HG03280 (cell line): Measurements from ENCODE around the gene FAM170B.

Experiments
- ATAC-seq: cut with Tn5 transposase; IDR thresholded peaks from one replicate; pipeline ENCODE4 v1.9.1; 2021; ENCODE audit warnings: mild to moderate bottlenecking, moderate library complexity; ENCODE audit not compliant: unreplicated experiment

FAM170B gene

DNA sequence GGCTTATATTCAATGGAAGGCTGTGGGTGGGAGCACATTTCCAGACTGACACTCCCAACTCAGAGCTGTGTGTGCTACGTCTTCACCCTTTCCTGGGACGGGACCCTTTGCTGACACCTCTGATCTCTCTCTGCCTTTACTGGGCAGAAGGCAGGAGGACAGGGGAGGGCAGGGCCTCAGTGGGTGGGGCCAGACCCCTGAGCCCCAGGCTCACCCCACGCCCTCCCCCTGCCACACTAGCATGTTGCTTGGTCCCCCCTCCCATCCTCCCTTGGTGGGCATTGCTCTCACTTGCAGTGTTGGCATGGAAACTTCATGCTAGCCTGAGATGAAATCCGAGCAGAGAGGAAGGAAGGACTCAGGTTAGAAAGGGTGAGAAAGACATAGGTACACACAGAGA lies 36.0 kb upstream of the FAM170B start:
- no peak for ATAC-seq

DNA sequence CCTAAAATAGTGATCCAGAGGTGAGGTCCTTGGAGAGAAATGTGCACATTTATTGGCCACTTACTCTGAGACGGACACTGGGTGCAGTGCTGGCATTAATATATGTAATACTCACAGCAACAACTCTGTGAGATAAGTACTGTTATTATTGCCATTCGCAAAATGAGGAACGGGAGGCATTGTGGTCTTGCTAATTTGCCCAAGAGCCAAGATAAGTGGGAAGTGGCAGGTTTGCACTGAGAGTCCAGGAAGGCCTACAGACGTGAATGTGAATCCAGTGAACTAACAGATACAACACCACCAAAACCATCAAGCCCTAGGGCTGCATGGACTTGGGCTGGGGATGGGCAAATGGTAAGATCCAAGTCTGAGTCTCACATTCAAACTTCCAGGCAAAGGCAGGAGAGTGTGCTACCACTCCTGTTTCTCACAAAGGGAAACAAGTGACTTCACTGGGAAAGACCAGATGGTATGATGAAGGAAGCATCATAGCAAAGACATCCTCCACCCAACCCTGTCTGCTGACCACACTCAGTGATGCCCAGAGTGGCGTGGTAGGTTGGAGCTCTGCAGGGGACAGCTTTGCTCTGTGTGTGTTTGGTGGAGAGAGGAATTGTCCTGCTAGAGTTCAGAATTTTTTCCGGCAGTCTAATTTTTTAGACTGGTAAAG lies 35.1 kb upstream of the FAM170B start:
- no peak for ATAC-seq

DNA sequence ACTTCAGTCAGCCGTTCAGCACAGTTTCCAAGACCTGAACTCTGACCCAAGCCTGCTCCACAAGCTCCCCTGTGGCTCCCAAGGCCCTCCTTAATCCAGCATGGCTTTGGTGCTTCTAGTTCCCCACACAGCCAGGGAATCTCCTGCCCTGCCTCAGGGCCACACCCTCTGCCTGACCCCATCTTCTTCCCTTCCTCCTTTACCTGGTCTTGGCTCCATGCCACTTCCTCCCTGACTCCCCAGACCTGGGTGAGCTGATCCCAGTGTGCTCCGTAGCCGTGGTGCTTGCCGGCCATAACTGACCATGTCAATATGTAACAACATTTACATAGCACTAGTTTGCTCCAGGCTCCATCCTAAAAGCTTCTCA lies 34.3 kb upstream of the FAM170B start:
- no peak for ATAC-seq

DNA sequence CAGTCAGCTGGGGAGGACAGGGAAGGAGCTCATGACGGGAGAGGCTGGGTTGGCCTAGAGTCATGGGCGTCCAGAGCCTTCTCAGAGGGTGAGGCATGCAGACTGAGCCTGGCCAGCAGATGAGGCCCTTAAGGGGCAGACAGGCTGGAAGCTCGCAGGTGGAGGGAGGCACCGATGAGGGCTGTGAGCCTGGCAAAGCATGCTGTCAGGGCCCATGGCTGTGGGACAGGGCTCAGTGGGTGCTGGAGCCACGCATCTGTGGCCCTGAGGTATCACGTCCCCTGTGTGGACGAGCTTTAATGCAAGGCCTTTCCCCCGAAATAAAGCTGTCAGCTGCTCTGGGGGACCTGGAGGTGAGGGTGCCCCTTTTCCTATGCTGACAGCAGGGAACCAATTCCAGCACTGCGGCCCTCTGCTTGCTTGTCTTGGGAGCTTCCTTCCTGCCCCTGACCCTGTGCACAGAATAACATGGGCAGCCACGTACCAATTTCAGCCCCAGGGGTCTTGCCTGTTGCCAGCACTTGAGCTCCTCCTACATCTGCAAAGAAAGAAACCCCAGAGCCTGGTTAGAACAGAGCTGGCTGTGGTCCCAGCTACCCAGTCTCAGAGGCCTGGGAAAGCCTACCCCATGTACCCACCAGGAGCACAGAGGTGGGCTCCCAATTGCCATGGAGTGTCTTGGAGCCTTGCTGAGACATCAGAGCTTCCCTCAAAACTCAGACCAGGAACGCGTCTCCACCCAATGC lies 33.8 kb upstream of the FAM170B start:
- no peak for ATAC-seq

DNA sequence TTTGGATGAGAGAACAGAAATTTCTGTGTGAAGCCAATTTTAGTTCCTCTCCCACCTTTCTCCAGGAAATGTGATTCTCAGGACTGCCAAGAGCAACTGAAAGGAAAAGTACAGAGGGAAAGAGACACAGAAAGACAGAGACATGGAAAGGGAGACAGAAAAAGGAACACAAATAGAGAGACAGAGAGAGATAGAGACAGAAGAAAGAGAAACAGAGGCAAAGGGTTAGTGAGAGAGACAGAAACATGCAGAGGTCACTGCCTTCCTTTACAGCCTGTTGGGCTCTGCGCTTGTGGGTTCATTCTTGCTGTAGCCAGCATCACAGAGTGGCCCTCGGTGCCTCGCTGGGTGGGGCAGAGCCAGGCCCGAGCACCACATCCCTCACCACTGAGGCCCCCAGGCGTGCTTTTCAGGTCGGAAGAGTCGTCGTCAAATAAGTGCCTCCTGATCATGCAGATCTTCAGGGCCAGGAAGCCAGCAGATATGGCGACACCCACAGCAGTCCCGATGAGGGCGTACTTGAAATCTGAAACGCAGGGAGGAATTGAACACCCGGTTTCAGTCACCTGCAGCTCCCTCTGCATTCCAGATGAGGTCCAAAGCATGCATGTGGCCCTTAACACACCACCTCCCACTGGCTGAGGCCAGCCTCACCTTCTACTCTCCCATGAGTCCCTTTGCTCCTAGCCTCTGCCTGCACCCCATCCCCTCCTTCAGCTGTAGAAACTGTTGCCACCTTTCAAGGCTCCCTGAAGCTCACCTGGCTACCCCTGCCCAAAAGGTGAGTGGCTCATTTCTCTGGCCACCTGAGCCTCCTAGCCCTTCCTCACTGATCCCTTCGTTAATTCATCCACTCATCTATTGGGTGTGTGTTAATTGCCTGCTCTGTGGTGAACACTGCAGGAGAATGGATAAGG lies 32.9 kb upstream of the FAM170B start:
- no peak for ATAC-seq

DNA sequence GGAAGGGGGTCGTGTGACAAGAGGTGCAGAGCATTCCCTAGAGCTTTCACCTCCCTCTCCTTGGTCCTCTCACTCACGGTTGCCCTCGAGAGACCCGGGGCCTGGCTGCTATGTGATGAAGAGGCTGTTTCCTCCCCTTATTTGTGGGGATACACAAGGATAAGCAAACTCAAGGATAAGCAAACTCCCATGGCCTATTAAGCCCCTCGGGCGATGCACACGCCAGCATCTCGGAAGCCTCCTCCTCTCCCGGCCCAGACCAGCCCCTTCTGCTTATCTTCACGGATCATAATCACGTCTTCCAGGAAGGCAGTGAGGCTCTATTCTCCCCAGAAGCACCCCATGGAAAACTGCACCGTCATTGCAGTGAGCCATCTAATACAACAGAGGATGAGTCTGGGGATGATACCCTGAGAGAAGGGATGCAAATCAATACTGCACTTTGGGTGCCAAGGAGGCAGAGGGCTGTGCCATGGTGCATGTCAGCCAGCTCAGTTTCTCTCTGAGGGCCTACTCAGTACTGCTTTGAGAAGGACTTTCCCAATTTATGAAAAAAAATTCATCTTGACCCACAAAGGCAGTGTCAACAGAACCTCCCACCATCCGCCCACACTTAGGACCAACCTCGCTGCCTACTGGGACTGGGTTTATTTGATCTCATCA lies 32.1 kb upstream of the FAM170B start:
- ATAC-seq, result no peak

DNA sequence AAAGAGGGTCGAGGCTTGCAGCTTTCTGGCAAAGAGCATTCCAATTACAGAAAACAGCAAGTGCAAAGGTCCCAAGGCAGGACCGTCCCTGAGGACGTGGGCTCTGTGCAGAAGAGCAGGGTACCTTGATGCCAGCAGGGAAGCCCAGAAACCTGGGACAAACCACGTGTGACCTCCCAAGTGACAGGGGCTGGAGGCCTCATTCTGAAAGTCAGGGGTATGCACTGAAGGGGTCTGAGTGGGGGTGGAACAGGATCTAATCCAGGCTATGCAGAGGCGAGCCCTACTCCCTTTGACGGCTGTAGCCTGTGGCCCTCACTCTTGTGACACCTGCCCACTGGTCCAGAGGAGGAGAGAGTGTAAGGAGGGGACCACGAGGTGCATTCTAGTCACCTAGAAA lies 31.4 kb upstream of the FAM170B start:
- no peak for ATAC-seq

DNA sequence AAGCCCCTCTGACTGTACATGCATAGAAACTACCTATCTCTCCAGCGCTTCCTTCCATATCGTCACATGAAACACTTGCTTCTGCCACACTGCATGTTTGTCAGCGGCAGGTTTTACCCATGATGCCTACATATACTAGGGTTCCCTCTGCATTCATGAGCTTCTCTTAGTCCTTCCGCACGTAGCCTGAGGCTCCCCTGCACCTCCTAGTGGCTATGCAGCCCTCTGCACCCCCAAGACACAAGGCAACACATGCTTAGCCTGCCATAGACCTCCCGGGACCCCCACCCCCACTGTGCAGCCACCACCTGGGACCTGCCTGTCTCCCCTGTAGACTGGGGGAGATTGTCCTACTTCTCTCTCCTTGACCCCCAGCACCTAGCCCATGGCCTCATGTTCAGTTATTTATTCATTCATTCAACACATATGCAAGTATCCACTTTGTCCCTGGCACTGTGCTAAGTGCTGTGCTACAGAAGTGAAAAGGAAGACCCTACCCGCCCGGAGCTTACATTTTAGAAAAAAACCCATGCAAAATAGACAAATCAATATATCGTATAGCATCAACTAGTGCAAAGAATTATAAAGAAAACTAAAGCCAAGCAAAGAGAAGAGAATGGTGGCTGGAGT lies 30.9 kb upstream of the FAM170B start:
- peak; percentile 82 for ATAC-seq

DNA sequence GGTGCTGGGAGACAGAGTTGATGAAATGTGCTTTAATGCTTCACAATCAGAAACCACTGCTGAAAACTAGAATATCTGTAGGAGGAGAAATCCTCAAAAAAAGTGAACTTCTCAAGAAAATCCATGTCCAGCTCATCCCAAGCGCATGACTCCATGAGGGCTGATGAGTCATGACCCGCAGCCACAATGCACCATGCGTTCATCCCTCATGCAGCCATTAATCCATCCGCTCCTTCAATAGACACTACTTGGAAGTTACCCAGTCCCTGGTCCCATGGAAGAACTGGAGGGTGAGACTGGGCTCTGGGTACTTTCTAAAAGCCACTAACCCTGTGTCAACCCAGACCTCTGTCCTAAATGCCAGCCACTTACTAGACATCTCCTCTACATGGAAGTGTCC lies 29.9 kb upstream of the FAM170B start:
- ATAC-seq, result no peak

DNA sequence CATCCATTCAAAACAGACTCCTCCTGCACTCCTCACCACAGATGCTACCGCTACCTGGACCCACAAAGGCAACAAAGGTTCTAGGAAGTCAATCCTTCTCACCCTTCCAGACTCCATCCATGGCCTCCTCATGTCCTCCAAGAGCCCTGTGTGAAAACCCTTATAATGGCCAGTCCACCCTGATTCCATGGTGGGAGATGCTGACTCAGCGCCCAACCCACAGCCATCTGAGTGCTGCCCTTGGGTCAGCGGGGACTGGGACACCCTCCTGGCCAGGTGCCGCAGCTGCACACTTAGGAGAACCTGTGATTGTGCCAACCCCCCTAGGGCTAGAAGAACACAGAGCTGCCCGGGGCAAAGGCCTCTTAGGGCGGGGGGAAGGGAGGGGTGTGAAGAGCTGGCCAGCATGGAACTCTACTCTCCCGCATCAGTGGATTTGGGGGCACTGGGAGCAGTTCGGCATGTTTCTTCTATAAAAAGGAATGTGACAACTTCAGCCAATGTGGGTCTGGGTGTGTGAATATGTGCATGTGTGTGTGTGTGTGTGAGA lies 29.0 kb upstream of the FAM170B start:
- ATAC-seq, result no peak

DNA sequence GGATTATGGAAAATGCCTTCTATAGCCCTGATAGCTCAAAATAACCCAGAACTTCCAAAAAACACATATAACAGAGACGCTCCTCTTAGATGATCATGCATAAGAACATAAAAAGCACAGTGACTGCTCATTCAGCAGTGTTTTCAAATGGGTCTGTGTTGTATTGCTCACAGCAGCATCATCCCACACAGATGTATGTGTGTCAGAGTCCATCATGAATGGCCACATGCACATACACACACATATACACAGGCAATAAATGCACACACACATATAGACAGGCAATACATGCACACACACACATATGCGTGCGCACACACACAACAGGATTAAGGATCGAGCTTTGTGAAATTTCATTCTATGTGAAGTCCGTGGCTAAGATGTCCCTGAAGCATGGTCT lies 28.2 kb upstream of the FAM170B start:
- no peak for ATAC-seq

DNA sequence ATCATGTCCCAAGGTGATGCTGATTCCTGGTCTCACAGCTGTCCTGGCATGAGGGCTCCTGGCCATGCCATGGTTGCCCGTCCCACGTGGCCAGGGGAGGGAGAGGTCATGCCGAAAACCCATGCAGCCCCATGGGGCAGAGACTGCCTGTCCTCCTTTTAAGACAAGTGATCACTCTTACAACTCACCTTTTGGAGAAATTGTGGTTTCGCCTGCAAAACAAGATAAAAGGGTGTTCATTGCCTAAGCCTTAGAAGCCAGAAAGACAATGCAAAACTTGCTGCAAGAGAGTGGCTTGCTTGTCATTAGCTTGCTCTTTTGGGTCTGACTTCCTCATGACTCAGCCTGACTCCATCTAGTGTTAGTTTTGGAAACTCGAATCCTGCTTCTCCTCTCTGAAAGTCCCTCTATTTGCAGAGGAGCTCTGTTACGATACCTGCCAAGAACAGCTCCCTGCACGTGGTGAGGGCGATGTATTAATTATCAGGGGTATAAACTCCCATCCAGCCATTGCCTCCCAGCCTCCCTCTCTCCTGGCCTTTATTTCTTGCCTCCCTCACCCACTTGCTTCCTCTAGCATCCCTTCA lies 27.7 kb upstream of the FAM170B start:
- no peak for ATAC-seq

DNA sequence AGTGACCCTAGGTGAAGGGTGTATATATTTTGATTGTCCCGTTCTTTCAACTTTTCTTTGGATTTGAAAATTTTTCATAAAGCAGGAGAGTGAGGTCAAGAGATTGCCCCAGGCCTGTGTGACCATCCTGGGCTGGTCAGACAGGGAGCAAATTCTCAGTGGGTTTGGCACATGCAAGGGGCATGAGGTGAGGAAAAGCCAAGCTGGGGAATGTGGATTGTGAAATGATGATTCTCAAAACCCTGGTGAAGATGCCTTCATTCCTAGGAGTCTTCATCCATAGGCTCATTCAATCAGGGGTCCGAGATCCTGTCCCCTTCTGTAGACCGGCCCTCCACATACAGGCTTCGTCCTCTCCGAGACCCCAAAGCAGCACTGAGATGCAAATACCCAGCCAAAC lies 27.0 kb upstream of the FAM170B start:
- no peak for ATAC-seq

DNA sequence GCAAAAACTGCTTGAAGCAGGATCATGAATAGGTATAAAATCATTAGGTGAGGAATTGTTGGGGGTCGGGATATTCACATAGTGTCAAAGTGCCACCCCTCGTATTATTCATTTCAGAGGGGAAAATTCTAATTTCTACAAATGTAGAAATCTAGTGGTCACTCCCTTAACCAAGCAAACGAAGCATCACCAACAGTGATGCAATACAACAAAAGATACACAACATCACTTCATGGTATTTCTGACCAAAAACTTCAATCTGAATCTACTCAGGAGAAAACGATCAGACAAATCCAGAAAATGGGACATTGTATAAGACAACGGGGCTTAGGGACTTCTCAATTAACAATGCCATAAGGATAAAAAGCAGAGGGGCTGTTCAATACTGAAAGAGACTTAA lies 26.3 kb upstream of the FAM170B start:
- no peak for ATAC-seq

DNA sequence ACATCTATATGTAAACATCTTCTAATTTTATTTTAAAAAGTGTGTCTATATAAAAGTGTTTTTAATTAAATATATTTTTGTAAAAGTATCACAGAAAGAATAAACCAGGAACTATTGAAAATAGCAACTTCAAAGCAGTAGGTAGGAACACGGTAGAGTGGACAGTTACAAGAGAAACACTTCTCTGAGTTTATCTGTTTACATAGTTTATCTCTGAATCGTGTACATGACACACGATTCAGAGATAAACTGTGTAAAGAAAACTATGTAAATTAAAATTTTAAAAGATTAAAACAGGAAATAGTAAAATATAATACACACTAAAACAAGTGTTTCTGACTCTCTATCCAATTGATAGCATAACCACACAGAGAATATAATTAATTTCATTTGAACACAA lies 25.1 kb upstream of the FAM170B start:
- ATAC-seq, result no peak

DNA sequence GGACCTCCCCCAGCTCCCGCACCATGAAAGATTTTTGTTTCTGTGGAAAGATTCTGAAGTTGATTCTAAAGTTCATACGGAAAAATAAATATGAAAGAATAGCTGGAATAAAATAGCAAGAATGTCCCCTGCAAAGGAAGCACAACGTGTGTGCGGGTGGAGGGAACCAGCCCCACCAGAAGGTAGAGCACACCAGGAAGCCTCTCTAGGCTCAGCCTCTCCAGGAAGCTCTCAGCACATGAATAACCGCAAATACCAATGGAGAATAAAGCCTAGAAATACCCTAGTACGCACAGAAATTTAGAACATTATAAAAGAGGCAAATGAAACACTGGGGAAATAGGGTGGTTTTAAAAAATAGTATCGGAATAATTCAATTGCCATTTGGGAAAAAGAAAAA lies 24.6 kb upstream of the FAM170B start:
- ATAC-seq, result no peak

DNA sequence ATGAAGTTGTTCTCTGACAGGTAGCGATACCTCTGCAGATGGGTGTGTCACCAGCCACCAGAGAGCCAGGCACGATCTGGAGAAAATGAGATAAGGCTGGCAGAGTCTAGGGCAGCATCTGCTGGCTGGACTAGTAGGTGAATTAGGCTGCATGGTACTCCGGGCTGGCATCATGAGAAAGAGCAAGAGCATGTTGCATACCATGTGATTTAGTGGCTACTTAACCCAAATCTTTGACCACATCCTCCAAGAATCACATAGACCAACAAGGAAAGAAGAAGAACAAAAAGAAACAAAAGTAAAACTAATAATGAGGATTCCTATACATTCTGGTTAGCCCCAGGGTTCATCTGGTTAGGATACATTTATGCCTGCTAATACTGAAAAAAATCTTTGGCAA lies 23.4 kb upstream of the FAM170B start:
- ATAC-seq, result no peak

DNA sequence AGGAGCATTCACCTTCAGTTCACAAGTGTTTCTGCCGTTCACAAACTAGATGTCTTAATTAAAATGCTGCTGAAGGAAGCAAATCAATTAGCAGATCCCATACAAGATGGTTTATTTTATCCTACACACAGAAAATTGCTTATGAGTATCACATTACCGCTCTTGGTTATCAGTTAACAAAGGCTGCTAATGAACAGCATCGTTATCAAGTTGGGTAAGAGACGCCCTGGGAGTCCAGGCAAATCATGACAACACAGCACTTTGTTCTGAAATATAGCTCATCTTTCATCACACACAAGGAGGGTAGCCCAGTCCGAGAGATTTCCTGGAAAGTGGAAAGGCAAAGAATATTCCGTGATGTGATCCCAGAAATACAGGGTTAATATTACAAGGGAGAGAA lies 20.8 kb upstream of the FAM170B start:
- no peak for ATAC-seq

DNA sequence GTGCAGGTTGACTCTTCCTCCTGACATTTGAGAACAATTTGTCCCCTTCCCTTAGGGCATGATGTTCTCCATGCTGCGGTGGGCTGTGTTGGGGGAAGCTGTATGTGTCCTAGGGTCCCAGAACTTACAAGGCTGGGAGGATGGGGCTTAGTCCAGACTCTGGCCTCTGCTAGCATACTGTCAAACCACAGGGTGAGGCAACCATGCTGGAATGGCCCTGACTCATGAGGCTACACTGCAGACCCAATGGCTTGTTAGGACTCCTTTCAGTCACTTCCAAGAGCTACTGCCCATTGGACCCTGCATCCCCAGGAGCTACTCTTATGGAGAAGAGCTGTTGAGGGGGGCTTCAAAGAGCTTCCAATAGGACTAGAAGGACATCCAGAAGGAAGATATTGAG lies 20.1 kb upstream of the FAM170B start:
- no peak for ATAC-seq

DNA sequence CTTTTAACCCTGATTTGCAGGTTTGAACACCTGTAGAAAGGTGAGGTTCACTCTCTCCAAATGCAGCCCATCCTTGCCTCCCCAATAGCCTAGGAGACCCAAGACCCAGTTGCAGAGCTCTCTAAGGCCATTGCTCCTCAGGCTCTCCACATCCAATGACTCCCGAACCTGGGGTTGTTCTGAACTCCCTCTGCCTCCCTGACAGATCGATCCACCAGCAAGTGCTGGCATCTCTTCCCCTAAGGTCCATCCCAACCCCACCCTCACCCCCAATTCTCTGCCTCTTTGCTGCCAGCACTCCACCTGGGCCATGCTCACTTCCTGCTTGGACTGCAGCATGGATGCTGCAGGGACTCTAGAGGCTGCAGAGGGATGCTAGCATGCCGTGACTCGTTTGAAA lies 19.3 kb upstream of the FAM170B start:
- ATAC-seq, result no peak
